Pancreas (tissue), 10 donors: ENCODE data around the gene SCAF1. TPM values are rescaled to one million over a fixed set of nuclear protein-coding genes. Genes with fewer than 3 reads are reported as not detected.

ENCODE experiments used
- ATAC-seq, 4 donors: fragments of 200-7000 bp; cut with Tn5 transposase; one replicate each; pipeline versions ENCODE4 v1.8.0 to v1.9.1; 2020; ENCODE audit warnings: mild to moderate bottlenecking in 4 of 4, moderate library complexity in 4 of 4
- DNase-seq, 6 donors: peaks; one replicate each; pipeline ENCODE4 v3.0.0-alpha.2; 2020
- FAIRE-seq: peaks from 2 replicates; lab custom pipeline; 2012; peaks lifted over from hg19 to GRCh38; lab: Jason Lieb, UNC
- H3K27ac ChIP-seq, 4 donors: fragments of 200-600 bp; sonication (generic); 1 replicate in 3 of 4; 2 replicates in 1 of 4; pipeline versions ENCODE4 v1.5.0 to v1.8.0; 2020
- H3K27me3 ChIP-seq, 4 donors: fragments of 200-600 bp; one replicate each; pipeline ENCODE4 v1.8.0; 2021
- H3K36me3 ChIP-seq, 3 donors: fragments of 200-600 bp; sonication (generic) in 1 of 3; one replicate each; pipeline versions ENCODE4 v1.5.0 to v1.8.0; 2020 to 2021
- H3K4me1 ChIP-seq, 3 donors: fragments of 200-600 bp; one replicate each; pipeline ENCODE4 v1.8.0; 2021
- H3K4me3 ChIP-seq, 4 donors: fragments of 200-600 bp; sonication (generic) in 2 of 4; one replicate each; pipeline versions ENCODE4 v1.5.0 to v1.8.0; 2020 to 2021
- H3K9me3 ChIP-seq, 4 donors: fragments of 200-600 bp; one replicate each; pipeline ENCODE4 v1.8.0; 2021
- WGBS, 2 donors: extraction: QIAGEN DNeasy Blood & Tissue Kit; methylation state at CpG; one replicate each; pipeline ENCODE4 v1.1.7; 2013; 5-methylcytosine and 5-hydroxymethylcytosine counted together
- intact Hi-C, 3 donors: fragments of 100-400 bp; cut with DNase I; formaldehyde crosslinking; loops; one replicate each; pipeline versions ENCODE4 v1.11.1 to v1.14.2; 2022
- polyA plus RNA-seq, 2 donors: library from polyadenylated mRNA; stranded (reverse); fragments of 200-250 nt; gene quantifications; one replicate each; pipeline ENCODE4 v1.2.3, GENCODE V29; 2013
- total RNA-seq, 6 donors: library from RNA; stranded (reverse); fragmentation: NEBNext Ultra II Directional in 4 of 6; extraction: Animal tissue kit (Norgen Biotek cat#: 25700) in 4 of 6; gene quantifications; one replicate each; pipeline versions ENCODE4 v1.2.1 to v1.2.4, GENCODE V29; 2021 to 2023
- TF ChIP-seq, protein P1 (sequence below), 4 donors: fragments of 200-600 bp; sonication (generic) in 3 of 4; IDR thresholded peaks; one replicate each; pipeline versions ENCODE4 v1.5.0 to v1.8.0; 2021; ENCODE audit warnings: antibody characterized with exemption in 4 of 4
- donor health status: healthy with polysubstance abuse.
- donor health status: DM: no; HTN: no; CAD: no; lungs with moderate emphysema.
- donor health status: DM: no; HTN: no; CAD: no.
- donor health status: control.
- donor health status: control.
- donor health status: Bipolar disorder and iron deficiency.
- donor health status: DM: yes; HTN: yes; CAD: no.
- donor health status: DM: no; HTN: no; CAD: no.
- donor health status: DM: no; HTN: no; CAD: no.
- donor health status: DM: yes; HTN: yes; CAD: no.

The SCAF1 gene
- total and polyA plus RNA-seq, 8 donors, result 17.3 to 34.8 (median 28.3) TPM

DNA sequence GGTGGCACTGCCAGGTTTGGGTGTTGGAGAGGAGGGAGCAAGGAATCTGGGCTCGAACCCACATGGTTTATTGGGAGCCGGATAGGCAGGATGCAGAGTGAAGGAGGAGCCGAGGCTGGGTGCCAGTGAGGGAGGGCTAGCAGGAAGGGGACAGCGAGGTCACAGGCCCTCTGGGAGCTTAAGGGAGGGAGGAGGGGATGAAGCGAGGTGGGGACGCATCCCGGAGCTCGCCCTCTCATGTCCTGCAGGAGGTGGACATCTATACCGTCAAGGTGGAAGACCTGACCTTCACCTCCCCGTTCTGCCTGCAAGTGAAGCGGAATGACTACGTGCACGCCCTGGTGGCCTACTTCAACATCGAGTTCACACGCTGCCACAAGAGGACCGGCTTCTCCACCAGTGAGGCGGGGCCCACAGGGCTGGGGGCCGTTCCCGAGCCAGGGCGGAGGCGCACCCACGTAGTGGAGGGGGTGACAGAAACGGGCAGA, 43.9 kb downstream of the SCAF1 start:
- H3K27me3 ChIP-seq, result no peaks in the 10 kb centered on the region
- intact Hi-C loops, result no loop called here
- peaks cover 6 to 25% (median 17%) of the 10 kb centered on the region in 3 donors for H3K36me3 ChIP-seq
- TF ChIP-seq, protein P1, sequence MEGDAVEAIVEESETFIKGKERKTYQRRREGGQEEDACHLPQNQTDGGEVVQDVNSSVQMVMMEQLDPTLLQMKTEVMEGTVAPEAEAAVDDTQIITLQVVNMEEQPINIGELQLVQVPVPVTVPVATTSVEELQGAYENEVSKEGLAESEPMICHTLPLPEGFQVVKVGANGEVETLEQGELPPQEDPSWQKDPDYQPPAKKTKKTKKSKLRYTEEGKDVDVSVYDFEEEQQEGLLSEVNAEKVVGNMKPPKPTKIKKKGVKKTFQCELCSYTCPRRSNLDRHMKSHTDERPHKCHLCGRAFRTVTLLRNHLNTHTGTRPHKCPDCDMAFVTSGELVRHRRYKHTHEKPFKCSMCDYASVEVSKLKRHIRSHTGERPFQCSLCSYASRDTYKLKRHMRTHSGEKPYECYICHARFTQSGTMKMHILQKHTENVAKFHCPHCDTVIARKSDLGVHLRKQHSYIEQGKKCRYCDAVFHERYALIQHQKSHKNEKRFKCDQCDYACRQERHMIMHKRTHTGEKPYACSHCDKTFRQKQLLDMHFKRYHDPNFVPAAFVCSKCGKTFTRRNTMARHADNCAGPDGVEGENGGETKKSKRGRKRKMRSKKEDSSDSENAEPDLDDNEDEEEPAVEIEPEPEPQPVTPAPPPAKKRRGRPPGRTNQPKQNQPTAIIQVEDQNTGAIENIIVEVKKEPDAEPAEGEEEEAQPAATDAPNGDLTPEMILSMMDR (IDR thresholded peaks at IDR 0.05), result no peak
- WGBS, 2 donors, result 77 to 83% methylated on average over 23 of the region's 23 CpGs
- no peak overlapping the region for H3K4me3 ChIP-seq
- H3K27ac ChIP-seq, result no peak overlapping the region
- H3K4me1 ChIP-seq, result peaks cover 1 to 16% (median 3%) of the 10 kb centered on the region in 3 donors
- DNase-seq (no peak), ATAC-seq (no peak), FAIRE-seq (no peak)
- H3K9me3 ChIP-seq, result no peaks in the 10 kb centered on the region

DNA sequence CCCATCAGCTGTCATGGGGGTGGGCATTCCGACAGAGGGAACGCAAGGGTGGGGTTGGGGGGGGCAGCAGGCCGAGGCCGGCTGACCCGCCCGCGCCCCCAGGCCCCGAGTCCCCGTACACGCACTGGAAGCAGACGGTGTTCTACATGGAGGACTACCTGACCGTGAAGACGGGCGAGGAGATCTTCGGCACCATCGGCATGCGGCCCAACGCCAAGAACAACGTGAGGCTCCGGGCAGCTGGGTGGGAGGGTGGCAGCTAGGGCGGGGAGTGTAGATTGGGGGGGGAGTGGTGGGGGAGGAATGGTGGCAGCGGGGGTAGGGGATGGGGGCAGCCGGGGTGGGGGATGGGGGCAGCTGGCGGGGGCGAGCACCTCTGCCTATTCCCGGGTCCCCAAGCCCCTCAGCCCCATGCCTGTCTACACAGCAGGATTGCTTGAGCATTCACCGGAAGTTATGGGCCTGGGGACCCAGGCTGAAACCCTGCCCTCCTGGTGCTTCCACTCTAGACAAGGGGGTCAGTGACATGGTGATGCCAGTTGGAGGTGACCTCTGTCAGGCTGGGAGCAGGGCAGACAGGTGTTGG, 44.6 kb downstream of the SCAF1 start:
- H3K27me3 ChIP-seq, result no peaks in the 10 kb centered on the region
- H3K9me3 ChIP-seq, result no peaks in the 10 kb centered on the region
- DNase-seq (peak in 1 of 6 donors; percentile 67), FAIRE-seq (no peak), ATAC-seq (no peak)
- peaks cover 6 to 25% (median 17%) of the 10 kb centered on the region in 3 donors for H3K36me3 ChIP-seq
- H3K27ac ChIP-seq, result no peak overlapping the region
- TF ChIP-seq, protein P1 (IDR thresholded peaks at IDR 0.05), result no peak
- intact Hi-C loops, result no loop called here
- peaks cover 0 to 13% (median 3%) of the 10 kb centered on the region in 3 donors for H3K4me1 ChIP-seq
- 91 to 92% methylated on average over 26 to 27 of the region's 27 CpGs for WGBS, 2 donors
- no peak overlapping the region for H3K4me3 ChIP-seq

GRCh38 chr19:49687150-49687549, 45.1 kb downstream of the SCAF1 start:
- WGBS, 2 donors, result 77 to 78% methylated on average over 12 of the region's 12 CpGs
- no peak for ATAC-seq
- H3K27me3 ChIP-seq, result no peaks in the 10 kb centered on the region
- H3K27ac ChIP-seq, result no peak overlapping the region
- intact Hi-C loops, result no loop called here
- no peak overlapping the region for H3K4me3 ChIP-seq
- DNase-seq, result peak in 1 of 6 donors; percentile 67
- H3K4me1 ChIP-seq, result peaks cover 0 to 13% (median 3%) of the 10 kb centered on the region in 3 donors
- FAIRE-seq, result no peak
- TF ChIP-seq, protein P1 (IDR thresholded peaks at IDR 0.05), result no peak
- no peaks in the 10 kb centered on the region for H3K9me3 ChIP-seq
- H3K36me3 ChIP-seq, result peaks cover 6 to 25% (median 14%) of the 10 kb centered on the region in 3 donors

- FAIRE-seq, result no peak
- intact Hi-C loops, result no loop called here
- Histone ChIP-seq H3K9me3 (no peaks in the 10 kb centered on the region), H3K27me3 (no peaks in the 10 kb centered on the region), H3K36me3 (peaks cover 6 to 25% (median 9%) of the 10 kb centered on the region in 3 donors), H3K4me1 (peaks cover 0 to 13% (median 3%) of the 10 kb centered on the region in 3 donors), H3K4me3 (no peak overlapping the region), H3K27ac (no peak overlapping the region)
- peak in 1 of 6 donors; percentile 73 for DNase-seq
- TF ChIP-seq, protein P1 (IDR thresholded peaks at IDR 0.05), result no peak
- 82 to 83% methylated on average over 26 of the region's 26 CpGs for WGBS, 2 donors
- no peak for ATAC-seq
Measured at GRCh38 chr19:49687566-49688316, 45.7 kb downstream of the SCAF1 start.
